Neural cell (in vitro differentiated cells): ENCODE measurements around the gene TNNT3. TPM values are rescaled to one million over a fixed set of nuclear protein-coding genes. Genes with fewer than 3 reads are reported as not detected.

ENCODE experiments used
- H2AFZ ChIP-seq: fragments of 200-600, 300-800 bp; sonication (generic), shearing (Covaris generic); 2 replicates; pipeline ENCODE4 v1.6.0; 2014; ENCODE audit warnings: low read depth, mild to moderate bottlenecking, antibody characterized with exemption, low read length, moderate library complexity
- H3F3A ChIP-seq: fragments of 200-600 bp; shearing (Covaris generic); 2 replicates; pipeline ENCODE4 v1.6.1; 2016; ENCODE audit warnings: mild to moderate bottlenecking, moderate library complexity, mixed read lengths, antibody characterized with exemption, low read length; ENCODE audit not compliant: insufficient read depth, poor library complexity, severe bottlenecking
- H3K27ac ChIP-seq: fragments of 200-600, 300-800 bp; sonication (generic), shearing (Covaris generic); 2 replicates; pipeline ENCODE4 v1.5.1; 2014; ENCODE audit warnings: mild to moderate bottlenecking, low read length, moderate library complexity
- H3K27me3 ChIP-seq: fragments of 300-800, 200-600 bp; sonication (generic), shearing (Covaris generic); 2 replicates; pipeline ENCODE4 v1.6.0; 2014; ENCODE audit warnings: mild to moderate bottlenecking, low read depth, low read length, moderate library complexity; ENCODE audit not compliant: insufficient read depth
- H3K36me3 ChIP-seq: fragments of 300-800, 200-600 bp; sonication (generic), shearing (Covaris generic); 2 replicates; pipeline ENCODE4 v1.5.1; 2014; ENCODE audit warnings: mild to moderate bottlenecking, antibody characterized with exemption, low read length, moderate library complexity; ENCODE audit not compliant: insufficient read depth
- H3K4me2 ChIP-seq: fragments of 300-800, 200-600 bp; sonication (generic), shearing (Covaris generic); 2 replicates; pipeline ENCODE4 v1.6.0; 2014; ENCODE audit warnings: mild to moderate bottlenecking, low read length
- H3K4me3 ChIP-seq: fragments of 300-800, 200-600 bp; sonication (generic), shearing (Covaris generic); 2 replicates; pipeline ENCODE4 v1.5.1; 2014; ENCODE audit warnings: mild to moderate bottlenecking, low read length, moderate library complexity
- H3K79me2 ChIP-seq: fragments of 200-600 bp; shearing (Covaris generic); replicated peaks from 2 replicates; pipeline ENCODE4 v1.6.0; 2014; ENCODE audit warnings: mild to moderate bottlenecking, low read length, moderate library complexity; ENCODE audit not compliant: insufficient read depth
- H3K9ac ChIP-seq: fragments of 300-800, 200-600 bp; sonication (generic), shearing (Covaris generic); 2 replicates; pipeline ENCODE4 v1.6.1; 2016; ENCODE audit warnings: mild to moderate bottlenecking, low read length, mixed read lengths
- H3K9me2 ChIP-seq: fragments of 200-600 bp; shearing (Covaris generic); 2 replicates; pipeline ENCODE4 v1.6.1; 2016; ENCODE audit warnings: mild to moderate bottlenecking, low read length, mixed read lengths; ENCODE audit not compliant: insufficient read depth
- H3K9me3 ChIP-seq: fragments of 200-600, 300-800 bp; sonication (generic), shearing (Covaris generic); 2 replicates; pipeline ENCODE4 v1.6.1; 2016; ENCODE audit warnings: mild to moderate bottlenecking, mixed run types, low read length, moderate library complexity, mixed read lengths
- H4K20me1 ChIP-seq: fragments of 200-600 bp; shearing (Covaris generic); 2 replicates; pipeline ENCODE4 v1.6.1; 2016; ENCODE audit warnings: mild to moderate bottlenecking, mixed run types; ENCODE audit not compliant: insufficient read depth
- CTCF ChIP-seq: fragments of 450-650 bp; IDR thresholded peaks from 2 replicates; pipeline ENCODE4 v1.5.1; 2014; ENCODE audit warnings: antibody characterized with exemption, mild to moderate bottlenecking, moderate library complexity; ENCODE audit not compliant: poor library complexity, severe bottlenecking
- EP300 ChIP-seq: fragments of 450-650 bp; conservative IDR thresholded peaks from 2 replicates; pipeline ENCODE4 v1.6.1; 2014; ENCODE audit warnings: antibody characterized with exemption, mild to moderate bottlenecking, moderate library complexity; ENCODE audit not compliant: poor library complexity, severe bottlenecking
- EZH2 ChIP-seq: fragments of 200-600, 300-800 bp; shearing (Covaris generic), sonication (generic); IDR thresholded peaks from 2 replicates; pipeline ENCODE4 v1.6.1; 2014; ENCODE audit warnings: antibody characterized with exemption, low read length, borderline replicate concordance, mild to moderate bottlenecking; ENCODE audit not compliant: insufficient read depth, poor library complexity, severe bottlenecking
- MXI1 ChIP-seq: fragments of 450-650 bp; conservative IDR thresholded peaks from 2 replicates; pipeline ENCODE4 v1.6.1; 2014; ENCODE audit warnings: antibody characterized with exemption, mild to moderate bottlenecking; ENCODE audit not compliant: poor library complexity, severe bottlenecking
- POLR2AphosphoS5 ChIP-seq: IDR thresholded peaks from 2 replicates; pipeline ENCODE4 v1.6.1; 2012
- RAD21 ChIP-seq: fragments of 450-650 bp; conservative IDR thresholded peaks from 2 replicates; pipeline ENCODE4 v1.6.1; 2014; ENCODE audit warnings: antibody characterized with exemption, mild to moderate bottlenecking, moderate library complexity
- REST ChIP-seq: IDR thresholded peaks from 2 replicates; pipeline ENCODE4 v1.6.1; 2012; ENCODE audit warnings: borderline replicate concordance
- SMC3 ChIP-seq: fragments of 450-650 bp; conservative IDR thresholded peaks from 2 replicates; pipeline ENCODE4 v1.6.1; 2014; ENCODE audit warnings: antibody characterized with exemption, mild to moderate bottlenecking, moderate library complexity; ENCODE audit not compliant: poor library complexity
- TAF1 ChIP-seq: IDR thresholded peaks from 2 replicates; pipeline ENCODE4 v1.6.1; 2012; ENCODE audit warnings: low read depth
- polyA plus RNA-seq: library from polyadenylated mRNA; depleted of rRNA; stranded (reverse); fragments of >200 nt; gene quantifications from 2 replicates; pipeline ENCODE4 v1.2.3, GENCODE V29; 2014

TNNT3 gene
- polyA plus RNA-seq, 1 donor from 2014 or later: not detected

- Histone ChIP-seq H3K9me2 (no peaks in the 10 kb centered on the region), H3K79me2 (no peaks in the 10 kb centered on the region), H3K27ac (no peak overlapping the region), H2AFZ (no peak overlapping the region), H3K9ac (no peak overlapping the region), H3K27me3 (no peaks in the 10 kb centered on the region), H3K4me2 (no peak overlapping the region), H3F3A (no peaks in the 10 kb centered on the region), H3K36me3 (no peaks in the 10 kb centered on the region), H4K20me1 (no peaks in the 10 kb centered on the region), H3K4me3 (no peak overlapping the region), H3K9me3 (no peaks in the 10 kb centered on the region)
- TF ChIP-seq TAF1 (no peak), REST (no peak), RAD21 (no peak), EP300 (no peak), EZH2 (no peak), SMC3 (no peak), MXI1 (no peak), CTCF (no peak), POLR2AphosphoS5 (no peak)
Observed at GRCh38 chr11:1926156-1927025, 6.9 kb downstream of the TNNT3 start.

GRCh38 chr11:1927026-1927847, 7.7 kb downstream of the TNNT3 start:
- TF ChIP-seq MXI1: no peak
- TF ChIP-seq CTCF: no peak
- no peak for TF ChIP-seq TAF1
- TF ChIP-seq EZH2: no peak
- no peak for TF ChIP-seq RAD21
- no peak for TF ChIP-seq EP300
- no peak for TF ChIP-seq SMC3
- TF ChIP-seq REST: no peak
- TF ChIP-seq POLR2AphosphoS5: no peak
- Histone ChIP-seq H3K36me3 (no peaks in the 10 kb centered on the region), H3K9ac (no peak overlapping the region), H3K27me3 (no peaks in the 10 kb centered on the region), H3K4me2 (no peak overlapping the region), H4K20me1 (no peaks in the 10 kb centered on the region), H3K9me2 (no peaks in the 10 kb centered on the region), H2AFZ (no peak overlapping the region), H3K9me3 (no peaks in the 10 kb centered on the region), H3K4me3 (no peak overlapping the region), H3F3A (no peaks in the 10 kb centered on the region), H3K27ac (no peak overlapping the region), H3K79me2 (no peaks in the 10 kb centered on the region)
